NCI-H526 treated with DMSO at 0.1 percent for 48 hours (cell line): ENCODE data around the gene TPSAB1.
"Not testable (repeated sequence)": the region's sequence is repeated elsewhere in the genome, so short reads cannot be mapped to it uniquely, and the experiment has no call there.

Experiments used
- DNase-seq: peaks from one replicate; lab custom pipeline; 2025; lab: John Stamatoyannopoulos, UW

The TPSAB1 gene

GRCh38 chr16:1240436-1240835, at the start of gene TPSAB1:
Gene TPSAB1 (plus strand): TSS chr16:1240705. CDS start chr16:1240939, 234 bp downstream.
- DNase-seq: not testable (repeated sequence)

GRCh38 chr16:1190789-1191188, 49.7 kb upstream of the TPSAB1 start:
- not testable (repeated sequence) for DNase-seq

- no peak for DNase-seq
Measured at GRCh38 chr16:1192384-1193073, 48.0 kb upstream of the TPSAB1 start.

- no peak for DNase-seq
Measured at GRCh38 chr16:1193143-1193824, 47.2 kb upstream of the TPSAB1 start.

GRCh38 chr16:1193825-1194581, 46.5 kb upstream of the TPSAB1 start:
- DNase-seq: no peak

- DNase-seq: no peak
Measured at GRCh38 chr16:1194665-1195392, 45.7 kb upstream of the TPSAB1 start.

GRCh38 chr16:1195393-1195666, 45.2 kb upstream of the TPSAB1 start:
- DNase-seq: no peak

GRCh38 chr16:1196494-1196893, 44.0 kb upstream of the TPSAB1 start:
- DNase-seq: no peak

- no peak for DNase-seq
Measured at GRCh38 chr16:1197237-1197866, 43.2 kb upstream of the TPSAB1 start.

GRCh38 chr16:1198194-1198593, 42.3 kb upstream of the TPSAB1 start:
- no peak for DNase-seq

- not testable (repeated sequence) for DNase-seq
Measured at GRCh38 chr16:1198671-1199346, 41.7 kb upstream of the TPSAB1 start.

- no peak for DNase-seq
Measured at GRCh38 chr16:1199347-1200013, 41.0 kb upstream of the TPSAB1 start.

- DNase-seq: no peak
Measured at GRCh38 chr16:1200014-1200627, 40.4 kb upstream of the TPSAB1 start.

- DNase-seq: no peak
Measured at GRCh38 chr16:1201444-1201843, 39.1 kb upstream of the TPSAB1 start.

GRCh38 chr16:1202274-1202673, 38.2 kb upstream of the TPSAB1 start:
- no peak for DNase-seq

- no peak for DNase-seq
Measured at GRCh38 chr16:1204933-1205332, 35.6 kb upstream of the TPSAB1 start.

GRCh38 chr16:1206326-1206725, 34.2 kb upstream of the TPSAB1 start:
- no peak for DNase-seq

GRCh38 chr16:1206786-1207185, 33.7 kb upstream of the TPSAB1 start:
- no peak for DNase-seq

- DNase-seq: no peak
Measured at GRCh38 chr16:1208239-1208830, 32.2 kb upstream of the TPSAB1 start.

- DNase-seq: no peak
Measured at GRCh38 chr16:1209081-1209480, 31.4 kb upstream of the TPSAB1 start.
